HTR-8/SVneo (cell line): ENCODE measurements around the gene TSPAN19.
"Not testable (repeated sequence)": the region's sequence is repeated elsewhere in the genome, so short reads cannot be mapped to it uniquely, and the experiment has no call there.

Experiments used
- DNase-seq: peaks from one replicate; pipeline ENCODE4 v3.0.0; 2011; ENCODE audit warnings: low spot score, mixed read lengths; ENCODE audit not compliant: insufficient read length
- FAIRE-seq: peaks from 2 replicates; lab custom pipeline; 2011; peaks lifted over from hg19 to GRCh38; lab: Jason Lieb, UNC

The TSPAN19 gene

DNA sequence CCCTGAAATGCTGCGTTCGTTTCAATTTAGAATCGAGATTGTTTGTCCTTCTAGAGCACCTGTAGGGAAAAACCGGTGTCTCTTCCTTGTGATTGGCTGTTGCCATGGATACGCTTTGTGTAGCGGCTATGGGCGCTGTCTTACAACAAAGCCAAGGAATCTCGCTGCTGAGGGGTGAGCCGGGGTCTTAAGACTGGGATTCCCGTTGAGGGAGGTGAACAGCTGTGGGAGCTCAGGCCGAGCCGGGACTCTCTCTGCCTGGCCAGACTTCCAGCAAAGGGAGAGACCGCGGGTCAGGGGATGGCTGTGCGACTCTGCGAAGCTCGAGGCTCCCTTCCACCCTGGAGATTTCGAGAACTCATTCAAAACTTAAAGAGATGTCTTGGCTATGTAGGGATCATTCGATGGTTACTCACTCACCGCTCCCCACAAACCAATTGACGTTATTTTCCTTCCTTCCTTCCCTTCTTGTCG lies at the start of gene TSPAN19, which contains the start of gene LRRIQ1:
Gene TSPAN19 (minus strand): TSS at position 44 of the 474 bp plus-strand sequence. CDS start 6,331 bp downstream, outside the sequence.
Gene LRRIQ1 (plus strand): TSS at position 118 of the 474 bp plus-strand sequence. CDS start 1,826 bp downstream, outside the sequence.
- FAIRE-seq (no peak), DNase-seq (peak; percentile 48)

DNA sequence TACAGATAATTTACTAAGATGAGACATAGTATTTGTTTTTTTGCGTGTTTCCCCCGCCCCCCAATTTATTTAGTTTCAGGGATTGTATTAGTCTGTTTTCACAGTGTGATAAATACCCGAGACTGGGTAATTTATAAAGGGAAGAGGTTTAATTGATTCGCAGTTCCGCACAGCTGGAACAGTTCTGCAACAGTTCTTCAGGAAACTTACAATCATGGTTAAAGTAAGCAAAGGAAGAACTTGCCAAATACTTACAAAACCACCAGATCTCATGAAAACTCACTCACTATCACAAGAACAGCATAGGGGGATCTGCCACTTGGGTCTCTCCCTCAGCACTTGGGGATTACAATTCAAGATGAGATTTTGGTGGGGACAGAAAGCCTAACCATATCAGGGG lies 49.0 kb upstream of the TSPAN19 start:
- no peak for DNase-seq
- no peak for FAIRE-seq

DNA sequence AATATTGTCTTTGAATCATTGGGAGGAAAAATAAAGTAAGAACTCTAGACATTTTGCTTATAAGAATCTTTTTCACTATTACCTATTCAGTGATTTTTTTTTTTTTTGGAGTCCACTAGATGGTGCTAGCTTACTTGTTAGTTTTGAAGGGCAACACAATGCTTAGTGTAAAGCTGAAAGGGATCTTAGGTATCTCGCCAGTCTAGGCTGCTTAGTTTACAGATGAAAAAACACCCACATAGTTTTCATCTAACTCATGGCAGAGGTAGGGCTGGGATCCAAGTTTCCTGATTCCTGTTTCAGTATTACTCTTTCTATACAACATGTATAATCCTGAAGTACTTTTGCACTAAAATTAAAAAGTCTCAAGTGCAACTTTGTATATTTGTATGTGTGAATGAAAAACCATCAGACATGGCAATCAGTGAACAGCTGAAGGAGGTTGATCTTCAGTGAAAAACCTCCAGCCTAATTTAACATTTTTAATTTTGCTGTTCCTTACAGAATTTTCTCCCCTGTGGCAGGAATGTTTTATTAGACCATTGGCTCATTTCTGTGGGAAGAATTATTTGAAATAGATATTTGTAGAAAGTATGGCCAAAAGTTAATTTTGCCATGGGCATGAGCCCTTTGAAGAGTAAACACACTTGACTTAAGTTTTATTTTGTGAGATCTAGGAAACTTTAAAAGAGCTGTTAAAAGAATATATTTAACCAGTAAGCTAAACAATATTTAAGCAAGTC lies 40.8 kb upstream of the TSPAN19 start:
- no peak for FAIRE-seq

DNA sequence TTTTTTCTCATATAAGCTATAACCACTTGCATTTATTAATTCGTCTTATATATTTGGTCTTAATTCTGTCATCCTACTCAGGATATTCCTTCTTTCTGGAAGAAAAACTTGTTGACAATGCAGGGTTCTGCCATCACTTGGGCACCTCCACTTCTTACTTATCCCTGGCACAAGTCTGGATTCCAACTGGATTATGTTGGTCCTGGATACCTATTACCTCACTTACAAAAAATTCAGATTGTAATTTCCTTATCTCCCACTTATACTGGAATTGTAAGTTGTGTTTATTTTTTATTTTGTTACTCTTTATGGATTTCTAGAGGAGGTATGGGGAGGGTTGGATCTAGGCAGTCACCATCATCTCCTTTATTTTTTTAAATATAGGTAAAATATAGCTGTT lies 36.7 kb upstream of the TSPAN19 start:
- FAIRE-seq: no peak
- no peak for DNase-seq

More for the DNA sequence above, 40.8 kb upstream of the TSPAN19 start:
- DNase-seq: peak; percentile 10

DNA sequence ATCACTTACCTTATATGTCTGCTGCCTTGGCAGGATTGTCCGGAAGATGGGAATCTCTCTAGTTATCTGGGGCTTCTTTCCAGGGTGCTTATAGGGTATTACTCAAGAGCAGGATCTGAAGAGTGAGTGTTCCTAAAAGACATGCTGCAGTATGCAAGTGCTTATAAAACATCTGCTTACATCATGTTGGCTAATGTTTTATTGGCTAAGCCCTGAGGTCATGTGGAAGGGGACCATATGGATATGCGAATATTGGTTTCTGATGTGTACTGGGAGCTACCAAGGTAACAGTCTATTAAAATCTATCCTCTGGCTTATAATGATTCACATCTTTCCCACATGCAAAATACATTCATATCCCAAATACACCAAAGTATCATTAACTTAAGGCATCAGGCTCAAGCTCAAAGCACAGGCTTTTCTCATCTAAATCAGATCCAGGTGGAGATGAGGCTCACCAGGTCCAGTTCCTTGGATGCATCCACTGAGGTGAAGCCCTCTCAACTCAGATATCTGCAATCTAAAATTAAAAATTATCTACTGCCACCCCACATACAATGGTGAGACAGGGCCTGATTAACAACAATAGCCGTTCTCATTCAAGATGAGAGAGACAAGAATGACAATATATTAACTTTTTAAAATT lies 29.9 kb upstream of the TSPAN19 start:
- no peak for FAIRE-seq
- DNase-seq: no peak

DNA sequence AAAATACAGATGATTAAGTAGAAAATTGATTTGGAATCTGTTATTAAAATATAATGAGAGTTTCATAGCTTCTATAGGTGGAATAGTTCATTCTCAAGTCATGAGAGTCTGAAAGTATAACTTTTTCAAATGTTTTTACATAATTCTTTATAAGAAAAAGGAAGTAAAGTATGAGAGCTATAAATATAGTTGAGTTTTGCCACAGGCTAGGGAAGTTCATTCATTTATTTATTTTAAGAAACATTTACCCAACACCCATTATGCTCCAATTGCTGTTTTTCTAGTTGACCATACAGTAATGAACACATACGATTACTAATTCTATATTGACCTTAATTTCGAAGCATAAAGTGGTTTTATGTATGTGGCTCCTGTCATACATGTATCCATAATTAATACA lies 24.8 kb upstream of the TSPAN19 start:
- no peak for FAIRE-seq
- no peak for DNase-seq

DNA sequence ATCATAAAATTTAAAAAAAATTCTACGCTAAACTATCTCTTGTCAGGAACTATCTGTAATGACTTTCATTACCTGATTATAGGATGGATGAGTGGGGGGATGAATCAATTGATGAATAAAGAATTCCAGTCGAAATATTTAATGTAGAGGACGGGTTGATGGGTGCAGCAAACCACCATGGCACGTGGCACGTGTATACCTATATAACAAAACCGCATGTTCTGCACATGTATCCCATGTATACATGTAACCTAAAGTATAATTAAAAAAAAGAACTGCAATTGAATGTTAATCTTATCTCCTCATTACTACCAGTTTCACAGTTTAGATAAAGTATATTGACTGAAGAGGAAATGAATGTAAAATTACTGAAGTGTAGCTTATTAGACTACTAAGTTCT lies 23.5 kb upstream of the TSPAN19 start:
- no peak for FAIRE-seq
- DNase-seq: no peak

DNA sequence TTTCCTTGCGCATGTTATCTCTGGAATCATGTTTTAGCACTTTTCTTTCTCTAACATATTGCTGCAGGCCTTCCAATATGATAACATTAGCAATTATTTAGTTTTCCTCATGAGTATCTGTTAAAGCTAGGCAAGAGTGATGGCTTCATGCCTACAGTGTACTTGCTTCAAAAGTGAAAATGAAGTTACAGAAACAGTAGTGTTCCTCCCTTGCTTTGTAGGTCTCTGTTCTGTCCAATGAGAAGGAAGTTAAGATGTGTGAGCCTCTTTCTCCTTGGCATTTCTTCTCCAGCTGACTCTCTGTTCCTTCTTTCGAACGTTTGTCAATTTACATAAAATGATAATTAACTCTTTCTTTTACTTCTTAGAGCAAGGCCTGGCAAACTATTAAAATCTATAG lies 22.3 kb upstream of the TSPAN19 start:
- FAIRE-seq (no peak), DNase-seq (no peak)

DNA sequence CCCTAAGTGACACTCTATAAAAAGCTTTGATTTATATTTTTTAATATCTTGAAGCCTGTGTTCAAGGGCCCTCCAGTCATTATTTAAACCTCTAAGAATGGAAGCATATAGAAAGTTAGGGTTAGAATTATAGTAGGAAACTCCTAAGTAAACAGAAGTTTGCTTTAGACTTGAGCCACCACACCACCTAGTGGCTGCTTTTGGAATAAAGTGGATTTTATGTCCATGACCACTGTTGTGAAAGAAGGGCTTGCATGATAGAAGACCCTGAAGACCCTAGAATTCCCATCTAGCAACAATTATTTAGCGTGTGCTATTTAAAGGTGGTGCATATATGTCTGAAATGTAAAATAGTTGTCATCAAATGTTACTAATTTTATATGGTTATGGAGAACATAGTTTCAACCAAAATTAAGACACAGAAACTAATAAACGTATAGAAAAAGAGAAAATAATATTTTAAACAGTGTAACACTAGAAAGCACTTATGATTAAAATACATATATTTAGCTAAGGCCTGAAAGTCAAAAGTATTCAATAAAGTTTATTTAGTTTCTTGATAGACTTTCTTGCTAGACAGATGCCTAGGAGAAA lies 21.4 kb upstream of the TSPAN19 start:
- no peak for DNase-seq
- FAIRE-seq: no peak

DNA sequence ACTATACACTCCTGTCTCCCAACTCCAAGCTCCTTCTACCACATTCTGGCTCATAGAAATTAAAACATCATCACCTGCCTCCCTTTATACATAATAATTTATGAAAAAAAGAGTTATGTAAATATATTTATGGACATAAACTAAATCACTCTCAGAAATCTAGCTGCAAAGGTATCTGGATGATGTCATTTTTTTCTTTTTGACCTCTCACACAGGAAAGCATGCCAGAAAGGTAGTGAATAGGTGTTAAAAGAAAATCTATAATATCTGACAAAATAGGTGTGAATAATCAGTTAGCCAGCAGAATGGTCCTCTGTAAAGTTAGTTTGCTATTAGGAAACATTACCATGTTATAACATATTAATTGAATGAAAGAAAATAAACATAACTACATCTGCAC lies 7.8 kb upstream of the TSPAN19 start:
- DNase-seq: no peak
- no peak for FAIRE-seq

DNA sequence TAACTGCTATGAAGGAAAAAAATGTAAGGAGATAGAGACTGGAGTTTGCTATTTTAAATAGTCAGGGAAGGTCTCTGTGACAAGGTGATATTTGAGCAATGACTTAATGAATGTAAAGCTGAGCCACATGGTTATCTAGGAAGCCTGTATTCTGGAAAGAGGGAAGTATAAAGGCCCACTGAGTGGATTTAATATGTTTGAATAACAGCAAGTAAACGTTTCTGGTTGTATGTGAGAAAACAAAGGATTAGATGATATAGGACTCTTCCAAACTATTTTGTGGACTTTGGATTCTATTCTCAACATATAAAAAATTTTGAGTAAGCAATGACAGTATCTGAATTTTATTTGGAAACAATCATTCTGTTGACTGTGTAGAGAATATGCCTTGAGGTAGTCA lies 5.3 kb upstream of the TSPAN19 start:
- no peak for FAIRE-seq

DNA sequence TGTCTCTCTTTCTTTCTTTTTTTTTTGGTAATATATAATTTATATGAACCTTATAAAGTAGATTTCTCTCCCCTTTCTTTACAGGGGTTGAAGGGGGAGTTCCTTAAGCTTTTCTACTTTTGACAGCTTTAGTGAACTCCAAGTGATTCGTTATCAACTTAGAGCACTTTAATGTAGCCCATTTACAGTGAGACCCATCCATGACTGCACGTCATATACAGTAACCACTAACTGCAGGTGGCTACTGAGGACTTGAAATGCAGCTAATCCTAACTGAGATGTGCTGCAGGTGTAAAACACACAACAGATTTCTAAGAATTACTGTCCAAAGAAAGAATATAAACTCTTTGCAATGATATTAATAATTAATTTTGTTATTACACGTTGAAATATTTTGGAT lies 656 bp upstream of the TSPAN19 start:
- DNase-seq (no peak), FAIRE-seq (no peak)

More for the DNA sequence above, 5.3 kb upstream of the TSPAN19 start:
- DNase-seq: no peak

DNA sequence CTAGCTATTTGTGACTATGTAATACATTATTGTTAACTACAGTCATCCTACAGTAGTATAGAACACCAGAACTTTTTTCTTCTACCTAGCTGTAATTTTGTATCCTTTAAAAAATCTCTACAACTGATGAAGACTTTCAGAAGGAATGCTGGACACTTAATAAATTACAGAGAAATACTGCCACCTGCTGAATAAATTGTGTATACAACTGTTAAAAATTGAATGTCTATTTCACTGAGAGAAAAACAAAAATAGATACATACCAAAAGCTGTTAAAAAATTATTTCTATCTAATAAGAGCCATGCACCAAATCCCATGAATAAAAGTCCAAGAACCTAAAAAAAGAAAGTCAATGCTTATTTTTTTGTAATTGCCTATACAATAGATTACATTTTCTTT lies 6.6 kb downstream of the TSPAN19 start:
- FAIRE-seq (no peak), DNase-seq (peak; percentile 3)

DNA sequence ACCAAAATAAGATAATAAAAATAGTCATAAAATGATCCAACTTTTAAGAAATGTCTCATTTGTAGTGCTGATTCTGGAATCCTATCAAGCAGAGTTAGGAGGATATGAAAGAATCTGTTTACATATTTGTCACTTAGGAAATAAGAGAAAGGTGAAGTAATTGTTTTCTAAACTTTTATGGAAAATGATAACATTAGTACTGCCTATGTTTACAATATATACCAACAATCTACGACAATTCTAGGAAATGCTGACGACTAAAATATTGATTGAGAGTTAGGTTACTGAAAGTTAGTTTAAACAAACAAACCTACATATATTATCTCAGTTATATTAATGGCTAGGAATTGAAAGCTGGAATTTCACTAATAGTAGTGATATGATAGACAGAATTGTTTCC lies 18.0 kb downstream of the TSPAN19 start:
- DNase-seq (no peak), FAIRE-seq (no peak)

DNA sequence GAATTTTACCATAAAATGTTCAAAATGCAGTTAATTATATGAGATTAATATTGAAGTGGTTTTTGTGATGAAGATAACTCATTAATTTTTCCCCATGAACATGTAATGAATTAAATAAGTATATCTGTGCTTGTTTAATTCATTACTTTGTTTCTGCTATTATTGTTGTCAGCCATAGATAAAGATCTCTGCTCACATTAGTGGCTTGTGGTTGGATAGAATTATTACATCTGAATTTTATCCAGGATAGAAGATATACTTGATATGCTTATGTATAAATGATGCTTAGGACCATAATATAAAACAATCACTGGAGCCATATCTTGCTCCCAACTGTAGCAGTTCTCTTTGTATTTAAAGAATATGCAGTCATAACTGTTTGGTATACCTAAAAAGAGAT lies 18.5 kb downstream of the TSPAN19 start:
- FAIRE-seq (no peak), DNase-seq (no peak)

DNA sequence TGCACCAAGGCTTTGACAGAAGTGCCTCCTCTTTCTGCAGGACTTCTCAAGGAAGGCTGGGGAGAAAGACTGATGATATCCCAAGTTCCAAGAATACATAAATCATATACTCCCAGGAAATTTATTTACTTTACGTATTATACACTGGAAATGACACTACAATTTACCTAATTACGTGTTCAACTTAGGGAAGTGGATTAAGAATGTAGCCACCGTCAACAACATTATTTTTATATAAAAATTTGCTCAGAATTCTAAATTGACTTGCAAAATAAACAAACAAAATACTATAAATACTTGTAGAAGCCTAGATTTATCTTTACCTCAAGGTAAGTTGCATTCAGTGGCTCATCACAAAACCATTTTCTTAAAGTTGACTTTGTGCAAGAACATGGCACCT lies 18.9 kb downstream of the TSPAN19 start:
- DNase-seq: no peak
- FAIRE-seq: no peak

DNA sequence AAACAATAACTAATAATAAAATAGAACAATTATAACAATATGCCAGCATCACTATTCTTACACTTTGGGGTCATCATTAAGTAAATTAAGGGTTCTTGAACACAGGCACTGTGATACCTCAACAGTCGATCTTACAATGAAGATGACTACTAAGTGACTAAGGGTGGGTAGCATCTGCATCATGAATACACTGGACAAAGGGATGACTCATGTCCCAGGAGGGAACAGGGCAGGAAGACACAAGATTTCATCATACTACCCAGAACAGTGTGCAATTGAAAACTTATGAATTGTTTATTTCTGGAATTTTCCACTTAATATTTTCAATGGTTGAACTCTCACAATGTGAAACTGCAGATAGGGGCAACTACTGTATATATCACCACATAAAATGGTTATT lies 19.7 kb downstream of the TSPAN19 start:
- no peak for FAIRE-seq
- no peak for DNase-seq

DNA sequence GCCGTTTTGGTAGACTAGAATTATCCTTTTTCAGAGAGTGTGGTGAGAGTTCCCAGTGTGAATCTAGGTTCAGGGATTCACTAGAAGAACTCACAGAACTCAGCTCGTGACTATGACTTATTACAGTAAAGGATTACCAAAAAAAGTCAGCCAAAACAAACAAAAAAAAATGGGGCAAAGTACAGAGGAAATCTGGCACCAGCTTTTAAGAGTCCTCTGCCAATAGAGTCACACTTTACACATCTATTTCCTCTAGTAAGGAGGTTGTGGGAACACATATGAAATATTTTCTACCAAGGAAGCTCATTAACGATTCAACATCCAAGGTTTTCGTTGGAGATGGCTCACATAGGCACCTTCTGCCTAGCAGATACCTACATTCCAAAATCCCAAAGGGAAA lies 28.2 kb downstream of the TSPAN19 start:
- FAIRE-seq: no peak
- DNase-seq: no peak

DNA sequence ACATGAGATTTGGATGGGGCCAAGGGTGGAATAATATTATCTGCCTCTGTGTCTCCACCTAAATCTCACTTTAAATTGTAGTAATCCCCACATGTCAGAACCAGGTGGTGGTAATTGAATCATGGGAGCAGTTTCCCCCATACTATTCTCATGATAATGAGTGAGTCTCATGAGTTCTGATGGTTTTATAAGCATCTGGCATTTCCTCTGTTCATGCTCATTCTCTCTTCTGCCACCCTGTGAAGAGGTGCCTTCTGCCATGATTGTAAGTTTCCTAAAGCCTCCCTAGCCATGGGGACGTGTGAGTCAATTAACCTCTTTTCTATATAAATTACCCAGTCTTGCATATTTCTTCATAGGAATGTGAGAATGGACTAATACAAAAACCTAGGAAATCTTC lies 29.9 kb downstream of the TSPAN19 start:
- DNase-seq: no peak
- FAIRE-seq: no peak

DNA sequence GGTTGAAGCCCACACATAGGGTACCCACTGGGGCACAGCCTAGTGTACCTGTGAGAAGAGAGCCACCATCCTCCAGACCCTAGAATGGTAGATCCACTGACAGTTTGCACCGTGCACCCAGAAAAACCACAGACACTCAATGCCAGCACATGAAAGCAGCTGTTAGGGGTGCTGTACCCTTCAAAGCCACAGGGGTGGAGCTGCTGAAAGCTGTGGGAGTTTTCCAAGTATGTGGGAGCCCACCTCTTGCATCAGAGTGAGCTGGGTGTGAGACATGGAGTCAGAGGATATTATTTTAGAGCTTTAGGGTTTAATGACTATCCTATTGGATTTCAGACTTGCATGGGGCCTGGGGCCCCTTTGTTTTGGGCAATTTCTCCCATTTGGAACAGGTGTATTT lies 30.5 kb downstream of the TSPAN19 start:
- FAIRE-seq: no peak
- DNase-seq: no peak

DNA sequence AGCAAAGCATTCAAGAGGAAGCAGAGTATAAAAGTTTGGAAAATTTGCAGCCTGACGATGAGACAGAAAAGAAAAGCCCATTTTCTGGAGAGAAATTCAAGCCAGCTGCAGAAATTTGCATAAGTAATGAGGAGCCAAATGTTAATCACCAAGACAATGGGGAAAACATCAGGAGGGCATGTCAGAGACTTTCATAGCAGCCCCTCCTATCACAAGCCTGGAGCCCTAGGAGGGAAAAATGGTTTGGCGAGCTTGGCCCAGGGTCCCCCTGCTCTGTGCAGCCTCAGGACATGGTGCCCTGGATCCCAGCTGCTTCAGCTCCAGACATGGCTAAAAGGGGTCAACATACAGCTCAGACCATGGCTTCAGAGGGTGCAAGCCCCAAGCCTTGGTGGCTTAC lies 31.0 kb downstream of the TSPAN19 start:
- FAIRE-seq, DNase-seq: not testable (repeated sequence)
